HepG2 (cell line): ENCODE results near the gene CYCS. TPM values are rescaled to one million over a fixed set of nuclear protein-coding genes. Genes with fewer than 3 reads are reported as not detected.
A peak's percentile ranks its signal among the peaks of the same experiment; 100 is the strongest.

Experiments
- ATF6 ChIP-seq: sonication (generic); formaldehyde crosslinking; conservative IDR thresholded peaks from 2 replicates; pipeline ENCODE4 v1.4.0; 2020; ENCODE audit warnings: missing genetic modification reagents
- DPF2 ChIP-seq: sonication (generic); formaldehyde crosslinking; IDR thresholded peaks from 2 replicates; pipeline ENCODE4 v1.4.0; 2020; ENCODE audit warnings: mild to moderate bottlenecking, low read depth, missing genetic modification reagents, borderline replicate concordance
- FOXP1 ChIP-seq, 2 experiments: fragments of 450-650 bp in 1 of 2; IDR thresholded peaks; 2 replicates each; pipeline ENCODE4 v1.6.1; 2017 to 2018; ENCODE audit warnings: antibody characterized with exemption in 1 of 2
- GZF1 ChIP-seq: sonication (generic); formaldehyde crosslinking; IDR thresholded peaks from 2 replicates; pipeline ENCODE4 v1.5.1; 2020; ENCODE audit warnings: mild to moderate bottlenecking, missing genetic modification reagents
- ISX ChIP-seq: sonication (generic); formaldehyde crosslinking; conservative IDR thresholded peaks from 2 replicates; pipeline ENCODE4 v1.5.0; 2020; ENCODE audit warnings: missing genetic modification reagents
- KDM4B ChIP-seq: sonication (generic); formaldehyde crosslinking; IDR thresholded peaks from 2 replicates; pipeline ENCODE4 v1.4.0; 2020; ENCODE audit warnings: missing genetic modification reagents
- KLF9 ChIP-seq: IDR thresholded peaks from 2 replicates; pipeline ENCODE4 v1.6.1; 2016; ENCODE audit warnings: low read depth
- MEF2D ChIP-seq: sonication (generic); formaldehyde crosslinking; IDR thresholded peaks from 2 replicates; pipeline ENCODE4 v1.5.1; 2020; ENCODE audit warnings: mild to moderate bottlenecking, missing genetic modification reagents
- SMARCE1 ChIP-seq: fragments of 450-650 bp; IDR thresholded peaks from 2 replicates; pipeline ENCODE4 v1.6.1; 2017; ENCODE audit warnings: borderline replicate concordance
- SP1 ChIP-seq, 2 experiments: fragments of 450-650 bp in 1 of 2; sonication (generic) in 1 of 2; formaldehyde crosslinking in 1 of 2; IDR thresholded peaks; 2 replicates each; pipeline versions ENCODE4 v1.4.0 to v1.6.1; 2016 to 2020; ENCODE audit warnings: missing genetic modification reagents in 1 of 2
- ZNF124 ChIP-seq: sonication (generic); formaldehyde crosslinking; IDR thresholded peaks from 2 replicates; pipeline ENCODE4 v1.4.0; 2020; ENCODE audit warnings: missing genetic modification reagents
- ZNF142 ChIP-seq: sonication (generic); formaldehyde crosslinking; IDR thresholded peaks from 2 replicates; pipeline ENCODE4 v1.4.0; 2020; ENCODE audit warnings: missing genetic modification reagents
- ZNF383 ChIP-seq: sonication (generic); formaldehyde crosslinking; IDR thresholded peaks from 2 replicates; pipeline ENCODE4 v1.4.0; 2020; ENCODE audit warnings: missing genetic modification reagents, mild to moderate bottlenecking, borderline replicate concordance
- ZNF432 ChIP-seq: sonication (generic); formaldehyde crosslinking; IDR thresholded peaks from 2 replicates; pipeline ENCODE4 v1.5.0; 2020; ENCODE audit warnings: missing genetic modification reagents, mild to moderate bottlenecking, borderline replicate concordance
- ZNF644 ChIP-seq: IDR thresholded peaks from 2 replicates; pipeline ENCODE4 v1.6.1; 2016; ENCODE audit warnings: low read depth
- ZSCAN20 ChIP-seq: sonication (generic); formaldehyde crosslinking; IDR thresholded peaks from 2 replicates; pipeline ENCODE4 v1.4.0; 2020; ENCODE audit warnings: missing genetic modification reagents, mild to moderate bottlenecking, borderline replicate concordance
- polyA plus RNA-seq, 8 experiments: library from polyadenylated mRNA; depleted of rRNA in 3 of 8; stranded (reverse) in 7 of 8; unstranded in 1 of 8; fragments of >200 nt; fragmentation: Illumina TruSeq in 4 of 8; extraction: Trizol in 4 of 8; gene quantifications; 2 replicates each; pipeline versions ENCODE4 v1.2.1 to v1.2.3, GENCODE V29; 2011 to 2016; ENCODE audit warnings: low read depth in 4 of 8, missing spikeins in 1 of 8, mixed read lengths in 1 of 8; ENCODE audit not compliant: insufficient read depth in 1 of 8
- total RNA-seq, 5 experiments: library from RNA; depleted of rRNA; stranded (reverse); fragments of >200 nt; fragmentation: Illumina TruSeq; extraction: Trizol; gene quantifications; 2 replicates each; pipeline ENCODE4 v1.2.3, GENCODE V29; 2016; ENCODE audit warnings: low read depth in 1 of 5
- TF ChIP-seq, protein P1 (sequence below): sonication (generic); formaldehyde crosslinking; IDR thresholded peaks from 2 replicates; pipeline ENCODE4 v1.5.1; 2020; ENCODE audit warnings: missing genetic modification reagents, mild to moderate bottlenecking, borderline replicate concordance

The CYCS gene
- total and polyA plus RNA-seq, 2 of the 13 experiments (the other 11 are each of a cell fraction or from before 2014, with no cell fraction given): 35.9 to 202 TPM

DNA sequence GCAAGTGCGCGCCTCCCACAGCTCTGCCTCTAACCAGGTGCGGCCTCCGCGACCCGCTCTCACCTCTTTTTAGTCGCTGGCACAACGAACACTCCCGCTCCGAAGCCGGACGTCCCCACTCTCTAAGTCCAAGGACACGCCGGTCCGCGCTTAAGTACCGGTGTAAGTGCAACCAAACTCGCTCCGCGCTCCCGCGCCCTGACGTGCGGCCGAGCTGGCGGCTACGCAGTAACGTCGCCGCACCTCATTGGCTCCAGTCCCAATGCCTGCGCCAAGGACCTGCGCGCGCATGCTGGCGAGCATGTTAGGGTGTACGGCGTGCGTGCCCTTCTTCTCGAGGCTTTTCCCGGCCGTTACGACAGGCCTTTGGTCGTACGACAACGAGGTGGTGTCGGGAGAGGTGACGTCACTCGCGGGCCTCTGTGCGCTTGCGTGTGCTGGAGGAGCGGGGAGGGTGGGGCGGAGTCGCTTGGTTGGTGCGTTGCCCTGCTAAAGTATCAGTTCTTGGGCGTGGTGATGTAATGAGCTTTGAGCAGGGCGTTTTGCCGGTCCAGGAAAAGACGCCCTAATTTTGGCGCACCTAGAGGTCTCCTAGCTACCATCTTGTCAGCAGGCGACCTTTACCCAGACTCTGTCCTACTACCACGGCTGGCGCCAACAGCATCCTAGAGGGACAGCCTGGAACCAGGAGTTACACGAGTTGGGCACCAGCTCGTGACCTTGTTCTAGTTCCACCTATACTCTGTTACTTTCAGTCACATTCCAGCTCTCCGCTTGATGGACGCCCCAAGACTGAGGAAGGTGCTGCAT, at the start of gene CYCS (continued):
- TF ChIP-seq ZNF383 (peak; percentile 93; the same call in 1 of the 2 replicates), GZF1 (CRISPR knock-in tag) (0 out of 2 replicates have a peak, but pooled peaks have one; percentile 77), SP1 (IDR thresholded peaks at IDR 0.05) (no peak), SP1 (CRISPR knock-in tag; IDR thresholded peaks at IDR 0.05) (peak; percentile 81), ZSCAN20 (no peak), ZNF644 (peak; percentile 69), KDM4B (0 out of 2 replicates have a peak, but pooled peaks have one; percentile 67), MEF2D (CRISPR knock-in tag) (peak; percentile 89), ISX (CRISPR knock-in tag) (no peak), ZNF432 (CRISPR knock-in tag) (no peak), FOXP1 (IDR thresholded peaks at IDR 0.05) (no peak), FOXP1 (CRISPR knock-in tag; IDR thresholded peaks at IDR 0.05) (no peak), KLF9 (CRISPR knock-in tag) (no peak), DPF2 (CRISPR knock-in tag) (peak; percentile 45; the same call in 1 of the 2 replicates), ZNF124 (CRISPR knock-in tag) (0 out of 2 replicates have a peak, but pooled peaks have one; percentile 55), ATF6 (no peak), ZNF142 (CRISPR knock-in tag) (no peak), SMARCE1 (no peak)
- TF ChIP-seq, protein P1, sequence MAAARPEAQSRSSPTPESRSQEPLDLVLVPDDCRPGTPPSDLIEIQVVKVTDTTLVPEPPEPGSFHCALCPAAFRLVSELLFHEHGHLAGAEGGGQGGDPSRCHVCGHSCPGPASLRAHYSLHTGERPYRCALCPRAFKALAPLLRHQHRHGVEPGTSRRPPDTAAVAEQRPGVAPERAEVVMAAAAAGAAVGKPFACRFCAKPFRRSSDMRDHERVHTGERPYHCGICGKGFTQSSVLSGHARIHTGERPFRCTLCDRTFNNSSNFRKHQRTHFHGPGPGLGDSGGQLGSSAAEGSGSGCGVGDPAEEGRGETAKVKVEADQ (CRISPR knock-in tag): peak; percentile 95
